Measurements from ENCODE around the gene MYCBP. TPM values are rescaled to one million over a fixed set of nuclear protein-coding genes. Genes with fewer than 3 reads are reported as not detected.

Gene MYCBP
- total and polyA plus RNA-seq, 7 donors = 13.0 to 55.7 (median 18.9) TPM

DNA sequence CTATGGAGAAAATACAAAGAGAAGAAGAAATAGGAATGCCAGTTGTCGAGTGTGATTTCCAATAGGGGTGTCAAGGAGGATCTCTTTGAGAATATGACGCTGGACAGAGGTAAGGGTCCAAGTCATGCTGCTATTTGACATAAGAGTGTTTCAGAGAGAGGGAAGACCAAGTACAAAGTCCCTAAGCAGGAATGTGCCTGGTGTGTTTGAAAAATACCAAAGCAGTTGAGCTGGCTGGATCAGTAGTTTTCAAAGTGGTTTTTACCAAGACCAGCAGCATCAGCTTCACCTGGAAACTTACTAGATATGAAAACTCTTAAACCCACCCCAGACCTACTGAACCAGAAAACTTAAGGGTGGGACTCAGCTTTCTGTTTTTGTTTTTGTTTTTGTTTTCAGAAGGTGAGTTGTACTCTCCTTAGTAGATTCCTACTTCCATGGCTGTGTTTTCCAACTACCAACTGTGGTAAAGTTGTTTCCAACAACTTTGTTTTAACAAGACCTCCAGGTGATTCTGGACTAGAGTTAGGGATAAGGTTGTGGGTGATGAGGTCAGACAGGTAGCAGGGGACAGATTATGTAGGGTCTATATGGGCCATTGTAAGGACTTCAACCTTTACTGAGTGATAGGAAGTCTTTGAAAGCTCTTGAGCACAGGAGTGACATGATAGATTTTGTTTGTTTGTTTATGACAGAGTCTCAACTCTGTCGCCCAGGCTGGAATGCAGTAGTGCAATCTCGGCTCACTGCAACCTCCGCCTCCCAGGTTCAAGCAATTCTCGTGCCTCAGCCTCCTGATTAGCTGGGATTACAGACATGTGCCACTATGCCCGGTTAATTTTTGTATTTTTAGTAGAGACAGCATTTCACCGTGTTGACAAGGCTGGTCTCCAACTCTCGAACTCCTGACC lies 15.5 kb upstream of the MYCBP start:
- 92 to 96% methylated on average over 9 of the region's 9 CpGs for WGBS, 2 donors
- H3K27me3 ChIP-seq = no peaks in the 10 kb centered on the region
- H3K27ac ChIP-seq = no peak overlapping the region
- no peaks in the 10 kb centered on the region for H3K4me1 ChIP-seq
- no peak for DNase-seq
- intact Hi-C loops (cut with DNase I) = no loop called here
- H3K9me3 ChIP-seq = no peaks in the 10 kb centered on the region
- no peak overlapping the region for H3K4me3 ChIP-seq
- no peaks in the 10 kb centered on the region for H3K36me3 ChIP-seq
- TF ChIP-seq, protein P1, sequence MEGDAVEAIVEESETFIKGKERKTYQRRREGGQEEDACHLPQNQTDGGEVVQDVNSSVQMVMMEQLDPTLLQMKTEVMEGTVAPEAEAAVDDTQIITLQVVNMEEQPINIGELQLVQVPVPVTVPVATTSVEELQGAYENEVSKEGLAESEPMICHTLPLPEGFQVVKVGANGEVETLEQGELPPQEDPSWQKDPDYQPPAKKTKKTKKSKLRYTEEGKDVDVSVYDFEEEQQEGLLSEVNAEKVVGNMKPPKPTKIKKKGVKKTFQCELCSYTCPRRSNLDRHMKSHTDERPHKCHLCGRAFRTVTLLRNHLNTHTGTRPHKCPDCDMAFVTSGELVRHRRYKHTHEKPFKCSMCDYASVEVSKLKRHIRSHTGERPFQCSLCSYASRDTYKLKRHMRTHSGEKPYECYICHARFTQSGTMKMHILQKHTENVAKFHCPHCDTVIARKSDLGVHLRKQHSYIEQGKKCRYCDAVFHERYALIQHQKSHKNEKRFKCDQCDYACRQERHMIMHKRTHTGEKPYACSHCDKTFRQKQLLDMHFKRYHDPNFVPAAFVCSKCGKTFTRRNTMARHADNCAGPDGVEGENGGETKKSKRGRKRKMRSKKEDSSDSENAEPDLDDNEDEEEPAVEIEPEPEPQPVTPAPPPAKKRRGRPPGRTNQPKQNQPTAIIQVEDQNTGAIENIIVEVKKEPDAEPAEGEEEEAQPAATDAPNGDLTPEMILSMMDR (IDR thresholded peaks at IDR 0.05) = no peak
- TF ChIP-seq POLR2A (IDR thresholded peaks at IDR 0.05) (no peak), EP300 (IDR thresholded peaks at IDR 0.05) (no peak), POLR2AphosphoS5 (IDR thresholded peaks at IDR 0.05) (no peak)

- no peaks in the 10 kb centered on the region for H3K4me1 ChIP-seq
- TF ChIP-seq POLR2A (IDR thresholded peaks at IDR 0.05) = no peak
- no peak for TF ChIP-seq EP300 (IDR thresholded peaks at IDR 0.05)
- TF ChIP-seq POLR2AphosphoS5 (IDR thresholded peaks at IDR 0.05) = no peak
- TF ChIP-seq, protein P1 (IDR thresholded peaks at IDR 0.05) = no peak
- no peak overlapping the region for H3K4me3 ChIP-seq
- H3K36me3 ChIP-seq = no peaks in the 10 kb centered on the region
- H3K27me3 ChIP-seq = no peaks in the 10 kb centered on the region
- intact Hi-C loops (cut with DNase I) = no loop called here
- DNase-seq = no peak
- no peaks in the 10 kb centered on the region for H3K9me3 ChIP-seq
- H3K27ac ChIP-seq = no peak overlapping the region
- 91 to 94% methylated on average over 2 of the region's 2 CpGs for WGBS, 2 donors
These were observed 11.9 kb upstream of the MYCBP start for GRCh38 chr1:38885092-38885491.

DNA sequence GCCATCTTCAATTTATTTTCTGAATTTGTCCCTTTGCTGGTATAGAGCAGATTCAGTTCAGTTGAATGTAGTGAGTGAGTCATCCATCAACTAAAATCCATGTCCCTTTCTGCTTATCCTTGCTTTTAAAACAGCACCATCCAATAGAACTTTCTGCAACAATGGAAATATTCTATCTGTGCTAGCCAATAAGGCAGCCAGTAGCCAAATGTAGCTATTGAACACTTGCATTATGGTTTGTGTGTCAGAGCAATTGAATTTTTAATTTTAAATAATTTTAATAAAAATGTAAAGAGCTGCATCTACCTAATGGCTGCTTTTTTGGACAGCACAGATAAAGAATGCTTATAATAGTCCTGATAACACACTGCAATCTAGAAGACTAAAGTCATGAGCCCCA lies 8.3 kb upstream of the MYCBP start, which contains the start of gene GJA9:
GJA9 (minus strand) TSS at position 101 of the 400 bp plus-strand sequence. CDS start 5,489 bp downstream, outside the sequence.
- TF ChIP-seq POLR2AphosphoS5 (IDR thresholded peaks at IDR 0.05) = no peak
- TF ChIP-seq POLR2A (IDR thresholded peaks at IDR 0.05) = no peak
- no peak for TF ChIP-seq EP300 (IDR thresholded peaks at IDR 0.05)
- TF ChIP-seq, protein P1 (IDR thresholded peaks at IDR 0.05) = no peak
- Histone ChIP-seq H3K9me3 (no peaks in the 10 kb centered on the region), H3K4me1 (no peaks in the 10 kb centered on the region), H3K36me3 (no peaks in the 10 kb centered on the region), H3K4me3 (no peak within 1 kb of the TSS), H3K27ac (no peak within 1 kb of the TSS), H3K27me3 (no peaks in the 10 kb centered on the region)
- DNase-seq = no peak
- intact Hi-C loops (cut with DNase I) = no loop called here

DNA sequence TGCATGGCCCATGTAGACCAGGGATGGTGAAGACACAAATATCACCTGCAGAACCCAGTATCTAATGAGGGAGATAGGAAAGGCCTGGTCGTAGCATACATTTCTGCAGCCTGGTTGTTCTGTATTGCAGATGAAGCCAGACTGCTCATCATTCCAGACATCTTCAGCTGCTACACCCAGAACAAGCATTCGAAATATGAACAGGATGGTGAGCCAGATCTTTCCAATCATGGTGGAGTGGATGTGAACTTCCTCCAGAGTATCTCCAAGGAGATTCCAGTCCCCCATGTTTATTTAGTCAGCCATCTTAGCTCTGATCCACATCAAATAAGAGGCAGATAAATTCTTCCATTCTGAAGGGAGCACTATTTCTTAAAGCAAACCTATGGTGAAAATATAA lies 2.7 kb upstream of the MYCBP start:
- H3K27ac ChIP-seq = no peak overlapping the region
- H3K4me1 ChIP-seq = peaks cover 0 to 24% (median 14%) of the 10 kb centered on the region in 4 donors
- H3K27me3 ChIP-seq = no peaks in the 10 kb centered on the region
- WGBS, 2 donors = 92 to 93% methylated on average over 2 of the region's 2 CpGs
- no peak for DNase-seq
- TF ChIP-seq, protein P1 (IDR thresholded peaks at IDR 0.05) = no peak
- TF ChIP-seq EP300 (IDR thresholded peaks at IDR 0.05) (no peak), POLR2AphosphoS5 (IDR thresholded peaks at IDR 0.05) (no peak), POLR2A (IDR thresholded peaks at IDR 0.05) (no peak)
- H3K9me3 ChIP-seq = no peaks in the 10 kb centered on the region
- no peak overlapping the region for H3K4me3 ChIP-seq
- no peaks in the 10 kb centered on the region for H3K36me3 ChIP-seq
- intact Hi-C loops (cut with DNase I) = no loop called here

All from sigmoid colon (tissue), 7 donors.